HepG2 (cell line): Measurements from ENCODE around the gene NHLH2. TPM values are rescaled to one million over a fixed set of nuclear protein-coding genes. Genes with fewer than 3 reads are reported as not detected.

Experiments
- ATAC-seq: fragments of 200-7000 bp; cut with Tn5 transposase; 3 replicates; pipeline ENCODE4 v1.9.1; 2020; ENCODE audit warnings: mild to moderate bottlenecking, moderate library complexity
- BruUV-seq: library from RNA; stranded (reverse); fragments of 400-500 nt; replicated peaks from 2 replicates; lab custom pipeline; 2021; lab: Mats Ljungman, UMichigan
- CTCF ChIA-PET: fragments of 300-600 bp; formaldehyde crosslinking; extraction: SDS; loops from one replicate; lab custom pipeline; 2021; ENCODE audit warnings: low total read pairs, inconsistent platforms, low intra/inter-chr PET ratio; lab: Yijun Ruan, JAX
- POLR2A ChIA-PET: fragments of 350-600 bp; sonication (Branson Sonifier 250); formaldehyde crosslinking; loops from one replicate; lab custom pipeline; 2020; ENCODE audit warnings: antibody characterized with exemption, inconsistent platforms; lab: Yijun Ruan, JAX
- DNase-seq: peaks from one replicate; pipeline ENCODE4 v3.0.0-alpha.2; 2015; ENCODE audit warnings: low spot score
- FAIRE-seq: peaks from 3 replicates; lab custom pipeline; 2011; peaks lifted over from hg19 to GRCh38; lab: Jason Lieb, UNC
- H2AFZ ChIP-seq: one replicate; pipeline ENCODE4 v1.6.1; 2011; ENCODE audit warnings: low read length, inconsistent platforms
- H3K27ac ChIP-seq: fragments of 300-600 bp; 3 replicates; pipeline ENCODE4 v1.8.0; 2011; ENCODE audit warnings: mixed run types, mild to moderate bottlenecking, mixed read lengths, low read length, inconsistent platforms; ENCODE audit not compliant: insufficient read depth; ENCODE audit errors: extremely low read length
- H3K27me3 ChIP-seq, 2 experiments: fragments of 200-600 bp in 1 of 2; 2 replicates in 1 of 2; 3 replicates in 1 of 2; pipeline versions ENCODE4 v1.6.0 to v1.8.0; 2011; ENCODE audit warnings: low read length in 2 of 2, mild to moderate bottlenecking in 2 of 2, moderate library complexity in 2 of 2, inconsistent platforms in 1 of 2; ENCODE audit not compliant: insufficient read depth in 2 of 2, control insufficient read depth in 1 of 2
- H3K36me3 ChIP-seq, 2 experiments: fragments of 200-600 bp in 1 of 2; replicated peaks in 1 of 2; 2 replicates in 1 of 2; 3 replicates in 1 of 2; pipeline versions ENCODE4 v1.5.1 to v1.8.0; 2011; ENCODE audit warnings: low read length in 2 of 2, inconsistent platforms in 1 of 2; ENCODE audit not compliant: insufficient read depth in 2 of 2, control insufficient read depth in 1 of 2
- H3K4me1 ChIP-seq: 2 replicates; pipeline ENCODE4 v1.5.1; 2012; ENCODE audit warnings: low read length, inconsistent platforms; ENCODE audit not compliant: insufficient read depth
- H3K4me2 ChIP-seq: 2 replicates; pipeline ENCODE4 v1.6.0; 2011; ENCODE audit warnings: low read depth, low read length, inconsistent platforms
- H3K4me3 ChIP-seq, 3 experiments: fragments of 200-600 bp in 1 of 3; sonication (generic), shearing (Covaris generic) in 1 of 3; replicated peaks in 1 of 3; 2 replicates each; pipeline ENCODE4 v1.5.1; 2011 to 2016; ENCODE audit warnings: low read length in 3 of 3, inconsistent platforms in 2 of 3, low read depth in 2 of 3, mild to moderate bottlenecking in 2 of 3, control low read depth in 1 of 3, mixed read lengths in 1 of 3; ENCODE audit not compliant: insufficient read depth in 1 of 3
- H3K79me2 ChIP-seq: one replicate; pipeline ENCODE4 v1.6.1; 2011; ENCODE audit warnings: low read length, inconsistent platforms; ENCODE audit not compliant: insufficient read depth
- H3K9ac ChIP-seq: 2 replicates; pipeline ENCODE4 v1.6.0; 2011; ENCODE audit warnings: mild to moderate bottlenecking, low read depth, low read length, inconsistent platforms; ENCODE audit not compliant: insufficient read depth
- H3K9me3 ChIP-seq: 2 replicates; pipeline ENCODE4 v1.5.1; 2012; ENCODE audit warnings: mild to moderate bottlenecking, low read length
- H4K20me1 ChIP-seq: 2 replicates; pipeline ENCODE4 v1.6.0; 2011; ENCODE audit warnings: inconsistent platforms, mild to moderate bottlenecking, low read length, moderate library complexity; ENCODE audit not compliant: insufficient read depth
- ARNT2 ChIP-seq: sonication (generic); formaldehyde crosslinking; IDR thresholded peaks from 2 replicates; pipeline ENCODE4 v1.8.0; 2022; ENCODE audit warnings: mild to moderate bottlenecking, low read depth, missing genetic modification reagents, moderate library complexity
- BCL3 ChIP-seq: sonication (generic); formaldehyde crosslinking; IDR thresholded peaks from 2 replicates; pipeline ENCODE4 v1.5.1; 2020; ENCODE audit warnings: mild to moderate bottlenecking, missing genetic modification reagents, moderate library complexity
- CREM ChIP-seq, 2 experiments: sonication (generic) in 1 of 2; formaldehyde crosslinking in 1 of 2; IDR thresholded peaks; 2 replicates each; pipeline versions ENCODE4 v1.4.0 to v1.6.1; 2016 to 2020; ENCODE audit warnings: antibody characterized with exemption in 1 of 2, mild to moderate bottlenecking in 1 of 2, missing genetic modification reagents in 1 of 2
- MTA3 ChIP-seq: sonication (generic); formaldehyde crosslinking; IDR thresholded peaks from 2 replicates; pipeline ENCODE4 v1.4.0; 2020; ENCODE audit warnings: missing genetic modification reagents
- SNAI1 ChIP-seq: sonication (generic); formaldehyde crosslinking; IDR thresholded peaks from 2 replicates; pipeline ENCODE4 v1.5.0; 2020; ENCODE audit warnings: mild to moderate bottlenecking, missing genetic modification reagents, borderline replicate concordance
- SNAPC5 ChIP-seq: sonication (generic); formaldehyde crosslinking; IDR thresholded peaks from 2 replicates; pipeline ENCODE4 v1.8.1; 2023; ENCODE audit warnings: mild to moderate bottlenecking, missing genetic modification reagents, borderline replicate concordance
- TMF1 ChIP-seq: sonication (generic); formaldehyde crosslinking; IDR thresholded peaks from 2 replicates; pipeline ENCODE4 v1.8.1; 2022; ENCODE audit warnings: low read depth, missing genetic modification reagents
- ZNF281 ChIP-seq: sonication (generic); formaldehyde crosslinking; IDR thresholded peaks from 2 replicates; pipeline ENCODE4 v1.4.0; 2020; ENCODE audit warnings: missing genetic modification reagents, borderline replicate concordance
- ZNF407 ChIP-seq: sonication (generic); formaldehyde crosslinking; IDR thresholded peaks from one replicate; pipeline ENCODE4 v1.5.1; 2020; ENCODE audit warnings: mild to moderate bottlenecking, missing genetic modification reagents; ENCODE audit errors: not compliant biosample characterization
- ZNF7 ChIP-seq: IDR thresholded peaks from 2 replicates; pipeline ENCODE4 v1.6.1; 2016; ENCODE audit warnings: missing biosample characterization, missing genetic modification reagents
- ZSCAN12 ChIP-seq: sonication (generic); formaldehyde crosslinking; IDR thresholded peaks from 2 replicates; pipeline ENCODE4 v1.9.0; 2021; ENCODE audit warnings: mild to moderate bottlenecking, missing genetic modification reagents
- ZSCAN30 ChIP-seq: sonication (generic); formaldehyde crosslinking; IDR thresholded peaks from 2 replicates; pipeline ENCODE4 v1.5.0; 2020; ENCODE audit warnings: mild to moderate bottlenecking, missing genetic modification reagents
- WGBS: methylation state at CpG from one replicate; pipeline ENCODE4 v1.1.6; 2017; ENCODE audit warnings: low lambda C conversion rate; 5-methylcytosine and 5-hydroxymethylcytosine counted together
- in situ Hi-C: cut with HindIII; loops from 2 replicates; pipeline ENCODE4 v1.10.0; 2017; ENCODE audit warnings: low pct_unique_long_range_greater_than_20kb; ENCODE audit not compliant: extremely low pct_ligation_motif_present
- intact Hi-C: fragments of 100-400 bp; cut with micrococcal nuclease; formaldehyde crosslinking; loops from one replicate; pipeline ENCODE4 v1.10.0; 2022; ENCODE audit not compliant: unreplicated experiment
- polyA plus RNA-seq, 8 experiments: library from polyadenylated mRNA; depleted of rRNA in 3 of 8; stranded (reverse) in 7 of 8; unstranded in 1 of 8; fragments of >200 nt; fragmentation: Illumina TruSeq in 4 of 8; extraction: Trizol in 4 of 8; gene quantifications; 2 replicates each; pipeline versions ENCODE4 v1.2.1 to v1.2.3, GENCODE V29; 2011 to 2016; ENCODE audit warnings: low read depth in 4 of 8, missing spikeins in 1 of 8, mixed read lengths in 1 of 8; ENCODE audit not compliant: insufficient read depth in 1 of 8
- total RNA-seq, 5 experiments: library from RNA; depleted of rRNA; stranded (reverse); fragments of >200 nt; fragmentation: Illumina TruSeq; extraction: Trizol; gene quantifications; 2 replicates each; pipeline ENCODE4 v1.2.3, GENCODE V29; 2016; ENCODE audit warnings: low read depth in 1 of 5

NHLH2 gene
- total and polyA plus RNA-seq, 2 of the 13 experiments (the other 11 are each of a cell fraction or from before 2014, with no cell fraction given): not detected

GRCh38 chr1:115790846-115791245, 50.1 kb downstream of the NHLH2 start:
- Histone ChIP-seq H3K36me3 (no peaks in the 10 kb centered on the region), H3K4me1 (no peaks in the 10 kb centered on the region), H3K4me3 (no peak overlapping the region), H4K20me1 (no peaks in the 10 kb centered on the region), H3K27ac (no peak overlapping the region), H3K79me2 (no peaks in the 10 kb centered on the region), H3K9ac (no peak overlapping the region), H3K4me2 (no peak overlapping the region), H3K27me3 (no peaks in the 10 kb centered on the region), H2AFZ (no peak overlapping the region), H3K9me3 (no peaks in the 10 kb centered on the region)
- CTCF ChIA-PET: no interaction called here
- intact Hi-C loops: no loop called here
- ATAC-seq: no peak
- no peak for DNase-seq
- POLR2A ChIA-PET: no interaction called here
- WGBS: 60% methylated on average over 5 of the region's 6 CpGs
- in situ Hi-C loops: no loop called here
- BruUV-seq: no TSS peak
- FAIRE-seq: no peak
- TF ChIP-seq ZSCAN12 (CRISPR knock-in tag): no peak
- no peak for TF ChIP-seq BCL3 (CRISPR knock-in tag)
- TF ChIP-seq ZNF281 (CRISPR knock-in tag): no peak
- no peak for TF ChIP-seq MTA3
- TF ChIP-seq SNAI1 (CRISPR knock-in tag): no peak
- no peak for TF ChIP-seq ZNF7
- TF ChIP-seq TMF1 (CRISPR knock-in tag): no peak
- TF ChIP-seq ZNF407 (CRISPR knock-in tag): no peak
- no peak for TF ChIP-seq SNAPC5 (CRISPR knock-in tag)
- no peak for TF ChIP-seq CREM (IDR thresholded peaks at IDR 0.05)
- TF ChIP-seq CREM (CRISPR knock-in tag; IDR thresholded peaks at IDR 0.05): no peak
- TF ChIP-seq ZSCAN30: no peak
- TF ChIP-seq ARNT2: no peak
